Occipital lobe (tissue), 1 donor: ENCODE results near the gene SLCO1A2. TPM values are rescaled to one million over a fixed set of nuclear protein-coding genes. Genes with fewer than 3 reads are reported as not detected.

ENCODE experiments used
- total RNA-seq: library from RNA; depleted of rRNA; stranded (reverse); fragments of >200 nt; gene quantifications from one replicate; pipeline ENCODE4 v1.2.3, GENCODE V29; 2014

SLCO1A2 gene
- total RNA-seq, 1 donor from 2014 or later = 8.3 TPM

Other genes starting within 250 kb of the SLCO1A2 start
- gene SLCO1B1, start 203.7 kb downstream of the SLCO1A2 start, total RNA-seq = 0.16 TPM
- gene IAPP, start 38.0 kb upstream of the SLCO1A2 start, total RNA-seq = not detected
- gene PYROXD1, start 102.7 kb upstream of the SLCO1A2 start, total RNA-seq = 21.1 TPM
- 43.2 TPM for gene RECQL, start 166.7 kb upstream of the SLCO1A2 start, total RNA-seq
- gene GOLT1B, start 166.9 kb upstream of the SLCO1A2 start, total RNA-seq = 48.7 TPM
- gene SPX, start 191.4 kb upstream of the SLCO1A2 start, total RNA-seq = 0.16 TPM